ENCODE results near the gene TNFSF10. TPM values are rescaled to one million over a fixed set of nuclear protein-coding genes. Genes with fewer than 3 reads are reported as not detected.

Gene TNFSF10
- total RNA-seq, 8 experiments from 2014 or later, result 0.25 to 11.0 (median 0.99) TPM; not detected in 2

GRCh38 chr3:172520301-172520831, 2.9 kb downstream of the TNFSF10 start:
- in situ Hi-C loops (cut with MboI; ENCODE audit: low pct_unique_long_range_greater_than_20kb in 2 of 9, low sequenced_read_pairs in 9 of 9, unreplicated experiment in 9 of 9), result no loop called here
- H3K4me3 ChIP-seq, result no peak overlapping the region
- peak in 2 of 8 experiments; percentile 53 to 60 for ATAC-seq (replicated peaks in 6 of 8)
- peaks cover 3 to 8% of the 10 kb centered on the region in 2 donors for H3K4me1 ChIP-seq (replicated peaks in 1 of 2)
- 0 to 95% (median 83%) methylated on average over 1 to 3 of the region's 4 CpGs; no CpG with 5 or more reads in 3 of the 10 experiments for WGBS, 10 experiments
- no peak overlapping the region for H3K27ac ChIP-seq

GRCh38 chr3:172519740-172520139, 3.5 kb downstream of the TNFSF10 start:
- H3K4me3 ChIP-seq, result no peak overlapping the region
- H3K4me1 ChIP-seq (replicated peaks in 1 of 2), result peaks cover 3 to 8% of the 10 kb centered on the region in 2 donors
- WGBS, 10 experiments, result 74 to 98% (median 80%) methylated on average over 1 to 5 of the region's 5 CpGs; no CpG with 5 or more reads in 3 of the 10 experiments
- ATAC-seq (replicated peaks in 6 of 8), result no peak
- no peak overlapping the region for H3K27ac ChIP-seq
- in situ Hi-C loops (cut with MboI; ENCODE audit: low pct_unique_long_range_greater_than_20kb in 2 of 9, low sequenced_read_pairs in 9 of 9, unreplicated experiment in 9 of 9), result no loop called here

GRCh38 chr3:172518929-172519640, 4.1 kb downstream of the TNFSF10 start:
- peaks cover 3 to 8% of the 10 kb centered on the region in 2 donors for H3K4me1 ChIP-seq (replicated peaks in 1 of 2)
- in situ Hi-C loops (cut with MboI; ENCODE audit: low pct_unique_long_range_greater_than_20kb in 2 of 9, low sequenced_read_pairs in 9 of 9, unreplicated experiment in 9 of 9), result no loop called here
- no peak overlapping the region for H3K4me3 ChIP-seq
- no peak overlapping the region for H3K27ac ChIP-seq
- ATAC-seq (replicated peaks in 6 of 8), result peak in 1 of 8 experiments; percentile 82
- WGBS, 10 experiments, result 23 to 100% (median 82%) methylated on average over 1 to 2 of the region's 2 CpGs

- H3K4me1 ChIP-seq (replicated peaks in 1 of 2), result peaks cover 1 to 2% of the 10 kb centered on the region in 2 donors
- no peak for ATAC-seq (replicated peaks in 6 of 8)
- whole genome bisulfite sequencing, 10 experiments, result 30 to 100% (median 88%) methylated on average over 2 to 6 of the region's 8 CpGs; no CpG with 5 or more reads in 3 of the 10 experiments
- H3K27ac ChIP-seq, result no peak overlapping the region
- in situ Hi-C loops (cut with MboI; ENCODE audit: low pct_unique_long_range_greater_than_20kb in 2 of 9, low sequenced_read_pairs in 9 of 9, unreplicated experiment in 9 of 9), result no loop called here
- H3K4me3 ChIP-seq, result no peak overlapping the region
These were observed 5.3 kb downstream of the TNFSF10 start for GRCh38 chr3:172517859-172518466.

GRCh38 chr3:172516318-172517214, 6.7 kb downstream of the TNFSF10 start:
- WGBS, 10 experiments, result 33 to 91% (median 73%) methylated on average over 1 to 6 of the region's 7 CpGs
- no peak overlapping the region for H3K4me3 ChIP-seq
- peak in 3 of 8 experiments; percentile 73 to 83 (median 76) for ATAC-seq (replicated peaks in 6 of 8)
- H3K4me1 ChIP-seq (replicated peaks in 1 of 2), result no peaks in the 10 kb centered on the region
- no peak overlapping the region for H3K27ac ChIP-seq
- in situ Hi-C loops (cut with MboI; ENCODE audit: low pct_unique_long_range_greater_than_20kb in 2 of 9, low sequenced_read_pairs in 9 of 9, unreplicated experiment in 9 of 9), result no loop called here

- WGBS, 10 experiments, result 22 to 100% (median 77%) methylated on average over 1 to 4 of the region's 4 CpGs
- Histone ChIP-seq H3K4me3 (no peak overlapping the region), H3K27ac (no peak overlapping the region), H3K4me1 (replicated peaks in 1 of 2) (no peaks in the 10 kb centered on the region)
- ATAC-seq (replicated peaks in 6 of 8), result peak in 1 of 8 experiments; percentile 24
- in situ Hi-C loops (cut with MboI; ENCODE audit: low pct_unique_long_range_greater_than_20kb in 2 of 9, low sequenced_read_pairs in 9 of 9, unreplicated experiment in 9 of 9), result no loop called here
These were observed 7.9 kb downstream of the TNFSF10 start for GRCh38 chr3:172515130-172515918.

GRCh38 chr3:172514678-172515077, 8.6 kb downstream of the TNFSF10 start:
- 14 to 100% (median 90%) methylated on average over 1 to 4 of the region's 4 CpGs; no CpG with 5 or more reads in 3 of the 10 experiments for WGBS, 10 experiments
- Histone ChIP-seq H3K4me1 (replicated peaks in 1 of 2) (no peaks in the 10 kb centered on the region), H3K4me3 (no peak overlapping the region), H3K27ac (no peak overlapping the region)
- no peak for ATAC-seq (replicated peaks in 6 of 8)
- in situ Hi-C loops (cut with MboI; ENCODE audit: low pct_unique_long_range_greater_than_20kb in 2 of 9, low sequenced_read_pairs in 9 of 9, unreplicated experiment in 9 of 9), result no loop called here

GRCh38 chr3:172513488-172513887, 9.7 kb downstream of the TNFSF10 start:
- Histone ChIP-seq H3K27ac (no peak overlapping the region), H3K4me1 (replicated peaks in 1 of 2) (no peaks in the 10 kb centered on the region), H3K4me3 (no peak overlapping the region)
- in situ Hi-C loops (cut with MboI; ENCODE audit: low pct_unique_long_range_greater_than_20kb in 2 of 9, low sequenced_read_pairs in 9 of 9, unreplicated experiment in 9 of 9), result no loop called here
- peak in 1 of 8 experiments; percentile 25 for ATAC-seq (replicated peaks in 6 of 8)
- WGBS, 10 experiments, result 50 to 100% (median 75%) methylated on average over 1 to 2 of the region's 2 CpGs; no CpG with 5 or more reads in 1 of the 10 experiments

- Histone ChIP-seq H3K27ac (no peak overlapping the region), H3K4me1 (replicated peaks in 1 of 2) (no peaks in the 10 kb centered on the region), H3K4me3 (no peak overlapping the region)
- in situ Hi-C loops (cut with MboI; ENCODE audit: low pct_unique_long_range_greater_than_20kb in 2 of 9, low sequenced_read_pairs in 9 of 9, unreplicated experiment in 9 of 9), result no loop called here
- WGBS, 10 experiments, result 64 to 100% (median 92%) methylated on average over 1 to 5 of the region's 7 CpGs; no CpG with 5 or more reads in 3 of the 10 experiments
- ATAC-seq (replicated peaks in 6 of 8), result no peak
These were observed 11.2 kb downstream of the TNFSF10 start for GRCh38 chr3:172511783-172512762.

GRCh38 chr3:172506094-172506493, 17.1 kb downstream of the TNFSF10 start:
- in situ Hi-C loops (cut with MboI; ENCODE audit: low pct_unique_long_range_greater_than_20kb in 2 of 9, low sequenced_read_pairs in 9 of 9, unreplicated experiment in 9 of 9), result no loop called here
- Histone ChIP-seq H3K4me3 (no peak overlapping the region), H3K27ac (no peak overlapping the region), H3K4me1 (replicated peaks in 1 of 2) (no peaks in the 10 kb centered on the region)
- ATAC-seq (replicated peaks in 6 of 8), result no peak

- in situ Hi-C loops (cut with MboI; ENCODE audit: low pct_unique_long_range_greater_than_20kb in 2 of 9, low sequenced_read_pairs in 9 of 9, unreplicated experiment in 9 of 9), result no loop called here
- H3K27ac ChIP-seq, result no peak overlapping the region
- no peak for ATAC-seq (replicated peaks in 6 of 8)
- H3K4me3 ChIP-seq, result no peak overlapping the region
- no peaks in the 10 kb centered on the region for H3K4me1 ChIP-seq (replicated peaks in 1 of 2)
These were observed 21.7 kb downstream of the TNFSF10 start for GRCh38 chr3:172501540-172501939.

Measured in motor neuron (in vitro differentiated cells).